WTC11 (cell line): ENCODE data around the gene IRX2.

Experiments
- CREB1 ChIP-seq: sonication (generic); formaldehyde crosslinking; IDR thresholded peaks from 2 replicates; pipeline ENCODE4 v1.8.0; 2023; ENCODE audit warnings: mild to moderate bottlenecking, missing genetic modification reagents
- NFE2L1 ChIP-seq: sonication (generic); formaldehyde crosslinking; IDR thresholded peaks from 2 replicates; pipeline ENCODE4 v1.8.1; 2023; ENCODE audit warnings: missing genetic modification reagents
- NR3C1 ChIP-seq: sonication (generic); formaldehyde crosslinking; conservative IDR thresholded peaks from 2 replicates; pipeline ENCODE4 v1.8.1; 2023; ENCODE audit warnings: low read depth, mild to moderate bottlenecking, missing genetic modification reagents

- TF ChIP-seq NR3C1 (CRISPR knock-in tag) (no peak), NFE2L1 (CRISPR knock-in tag) (no peak), CREB1 (no peak)
Observed at GRCh38 chr5:2797160-2797559, 45.7 kb upstream of the IRX2 start.
